ENCODE data around the gene CFAP46. TPM values are rescaled to one million over a fixed set of nuclear protein-coding genes. Genes with fewer than 3 reads are reported as not detected.
"Not testable (repeated sequence)": the region's sequence is repeated elsewhere in the genome, so short reads cannot be mapped to it uniquely, and the experiment has no call there.

The CFAP46 gene
- total RNA-seq, 1 donor from 2014 or later = 10.9 TPM

GRCh38 chr10:132844069-132844809, 98.1 kb downstream of the CFAP46 start:
- DNase-seq (ENCODE audit: extremely low spot score, unreplicated experiment) = peak; percentile 57
- peaks cover 7% of the 10 kb centered on the region for H3K9me3 Mint-ChIP-seq
- H3K4me3 Mint-ChIP-seq = no peak overlapping the region
- peaks cover 6% of the 10 kb centered on the region for H3K4me1 Mint-ChIP-seq (ENCODE audit: unreplicated experiment)
- H3K27me3 Mint-ChIP-seq = peaks cover 29% of the 10 kb centered on the region
- TF ChIP-seq CTCF (conservative IDR thresholded peaks at IDR 0.05) = no peak
- peaks cover 5% of the 10 kb centered on the region for H3K36me3 Mint-ChIP-seq
- no peak overlapping the region for H3K27ac Mint-ChIP-seq

- not testable (repeated sequence) for H3K4me3 Mint-ChIP-seq; H3K36me3 Mint-ChIP-seq; H3K9me3 Mint-ChIP-seq; H3K4me1 Mint-ChIP-seq (ENCODE audit: unreplicated experiment); H3K27ac Mint-ChIP-seq
- H3K27me3 Mint-ChIP-seq = peaks cover 33% of the 10 kb centered on the region
- peak; percentile 54 for DNase-seq (ENCODE audit: extremely low spot score, unreplicated experiment)
Measured at GRCh38 chr10:132843276-132843675, 99.1 kb downstream of the CFAP46 start.

- peaks cover 5% of the 10 kb centered on the region for H3K36me3 Mint-ChIP-seq
- peaks cover 7% of the 10 kb centered on the region for H3K9me3 Mint-ChIP-seq
- no peak overlapping the region for H3K27ac Mint-ChIP-seq
- no peaks in the 10 kb centered on the region for H3K4me1 Mint-ChIP-seq (ENCODE audit: unreplicated experiment)
- H3K27me3 Mint-ChIP-seq = peaks cover 30% of the 10 kb centered on the region
- TF ChIP-seq CTCF (conservative IDR thresholded peaks at IDR 0.05) = no peak
- no peak for DNase-seq (ENCODE audit: extremely low spot score, unreplicated experiment)
- H3K4me3 Mint-ChIP-seq = no peak overlapping the region
Measured at GRCh38 chr10:132842397-132842796, 100.0 kb downstream of the CFAP46 start.

GRCh38 chr10:132841615-132841975, 100.8 kb downstream of the CFAP46 start:
- DNase-seq (ENCODE audit: extremely low spot score, unreplicated experiment) = peak; percentile 40
- Mint-ChIP-seq H3K27ac (no peak overlapping the region), H3K4me1 (ENCODE audit: unreplicated experiment) (peaks cover 3% of the 10 kb centered on the region), H3K4me3 (no peak overlapping the region), H3K36me3 (peaks cover 5% of the 10 kb centered on the region), H3K27me3 (peaks cover 33% of the 10 kb centered on the region), H3K9me3 (peaks cover 7% of the 10 kb centered on the region)
- no peak for TF ChIP-seq CTCF (conservative IDR thresholded peaks at IDR 0.05)

GRCh38 chr10:132840698-132841614, 101.4 kb downstream of the CFAP46 start:
- peaks cover 5% of the 10 kb centered on the region for H3K36me3 Mint-ChIP-seq
- peaks cover 33% of the 10 kb centered on the region for H3K27me3 Mint-ChIP-seq
- no peak for TF ChIP-seq CTCF (conservative IDR thresholded peaks at IDR 0.05)
- peak; percentile 60 for DNase-seq (ENCODE audit: extremely low spot score, unreplicated experiment)
- no peak overlapping the region for H3K27ac Mint-ChIP-seq
- no peak overlapping the region for H3K4me3 Mint-ChIP-seq
- peaks cover 3% of the 10 kb centered on the region for H3K4me1 Mint-ChIP-seq (ENCODE audit: unreplicated experiment)
- H3K9me3 Mint-ChIP-seq = peaks cover 7% of the 10 kb centered on the region

GRCh38 chr10:132839061-132839460, 103.3 kb downstream of the CFAP46 start:
- H3K4me3 Mint-ChIP-seq = no peak overlapping the region
- no peak overlapping the region for H3K27ac Mint-ChIP-seq
- peak; percentile 54 for DNase-seq (ENCODE audit: extremely low spot score, unreplicated experiment)
- peaks cover 3% of the 10 kb centered on the region for H3K4me1 Mint-ChIP-seq (ENCODE audit: unreplicated experiment)
- H3K27me3 Mint-ChIP-seq = peaks cover 33% of the 10 kb centered on the region
- peaks cover 5% of the 10 kb centered on the region for H3K36me3 Mint-ChIP-seq
- no peak for TF ChIP-seq CTCF (conservative IDR thresholded peaks at IDR 0.05)
- H3K9me3 Mint-ChIP-seq = peaks cover 7% of the 10 kb centered on the region

Data from type B pancreatic cell (in vitro differentiated cells).